HL-60/S4 treated with phorbol 12-myristate 13-acetate at 8.2 ng/mL for 4 days and 3 days (cell line): ENCODE data around the gene HLA-DRB5.
"Not testable (repeated sequence)": the region's sequence is repeated elsewhere in the genome, so short reads cannot be mapped to it uniquely, and the experiment has no call there.

Experiments
- in situ Hi-C: fragments of 300-500 bp; cut with MboI; formaldehyde crosslinking; loops from 2 replicates; pipeline ENCODE4 v1.15.0; 2022; ENCODE audit warnings: low sequenced_read_pairs

HLA-DRB5 gene

DNA sequence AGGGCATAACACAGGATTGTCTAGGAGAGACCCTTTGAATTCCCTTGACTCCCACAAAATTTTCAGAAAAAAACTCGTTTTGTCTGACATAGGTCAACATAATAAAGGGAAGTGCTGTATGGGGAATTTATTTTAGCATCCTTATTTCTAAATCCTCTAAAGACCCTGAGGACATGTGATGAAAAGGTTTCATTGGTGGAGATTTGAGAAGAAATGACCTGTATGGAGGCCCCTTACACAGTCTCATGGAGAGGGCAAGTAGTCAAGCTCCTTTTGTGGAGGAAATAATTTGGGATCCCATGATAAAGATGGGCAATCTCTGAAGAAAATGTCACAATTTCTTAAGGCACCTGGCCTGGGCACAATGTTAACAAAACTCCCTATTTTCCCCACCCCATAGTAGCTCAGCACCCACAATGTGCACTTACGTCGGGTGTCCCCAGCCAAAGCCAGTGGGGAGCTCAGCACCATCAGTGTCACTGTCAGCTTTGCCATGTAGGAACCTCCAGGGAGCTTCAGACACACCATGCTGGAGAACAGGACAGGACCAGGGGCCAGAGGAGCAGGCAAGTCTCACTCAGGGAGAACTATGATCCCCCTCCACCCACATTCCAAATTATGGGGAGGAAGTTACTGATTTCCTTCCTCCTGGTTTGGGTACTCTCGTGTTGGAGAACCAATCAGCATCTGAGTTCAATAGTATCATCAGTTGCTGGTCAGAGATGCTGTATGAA, at the start of gene HLA-DRB5:
Gene HLA-DRB5 (minus strand): TSS at position 591 of the 734 bp plus-strand sequence. CDS start 63 bp downstream, at position 528.
- in situ Hi-C loops: no loop called here

DNA sequence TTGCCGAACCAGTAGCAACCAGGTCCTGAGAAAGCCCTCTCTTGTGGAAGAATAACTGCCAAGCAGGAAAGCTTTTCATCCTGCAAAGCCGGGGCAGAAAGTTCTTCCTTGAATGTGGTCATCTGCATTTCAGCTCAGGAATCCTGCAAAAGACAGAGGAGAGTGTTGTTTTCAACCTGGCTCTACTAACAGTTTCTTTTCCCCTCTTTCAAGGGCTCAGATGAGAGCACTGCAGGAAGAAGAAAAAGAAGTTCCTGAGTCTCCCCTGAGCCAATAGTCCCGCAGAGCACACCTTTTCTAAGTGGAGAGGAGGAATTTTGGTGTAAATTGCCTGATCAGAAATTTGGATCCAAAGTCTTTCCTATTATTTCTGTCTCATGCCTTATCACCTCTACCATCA, 48.9 kb upstream of the HLA-DRB5 start:
- in situ Hi-C loops: loop anchor here (10.0 kb wide), 1 partner anchor 64 kb away; no protein-coding TSS in a partner anchor

DNA sequence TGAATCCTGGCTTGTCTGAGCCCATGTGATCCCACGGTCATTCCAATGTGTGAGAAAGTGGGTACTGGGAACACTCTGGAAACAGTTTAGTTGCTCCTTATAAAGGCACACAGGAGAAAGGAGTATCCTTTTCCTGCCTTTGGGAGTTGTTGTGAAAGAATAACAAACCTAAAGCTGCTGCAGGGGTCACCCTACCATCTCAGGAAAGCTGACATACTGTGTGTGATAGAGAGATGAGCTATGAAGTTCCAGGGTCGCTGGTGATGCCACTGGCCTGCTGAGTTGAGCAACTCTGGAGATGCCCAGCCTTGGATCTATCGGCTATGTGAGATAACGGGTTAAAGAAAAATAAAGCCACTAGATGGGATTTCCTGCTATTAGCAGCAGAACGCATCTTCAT, 47.4 kb upstream of the HLA-DRB5 start:
- in situ Hi-C loops: loop anchor here (10.0 kb wide), 1 partner anchor 63 kb away; no protein-coding TSS in a partner anchor

DNA sequence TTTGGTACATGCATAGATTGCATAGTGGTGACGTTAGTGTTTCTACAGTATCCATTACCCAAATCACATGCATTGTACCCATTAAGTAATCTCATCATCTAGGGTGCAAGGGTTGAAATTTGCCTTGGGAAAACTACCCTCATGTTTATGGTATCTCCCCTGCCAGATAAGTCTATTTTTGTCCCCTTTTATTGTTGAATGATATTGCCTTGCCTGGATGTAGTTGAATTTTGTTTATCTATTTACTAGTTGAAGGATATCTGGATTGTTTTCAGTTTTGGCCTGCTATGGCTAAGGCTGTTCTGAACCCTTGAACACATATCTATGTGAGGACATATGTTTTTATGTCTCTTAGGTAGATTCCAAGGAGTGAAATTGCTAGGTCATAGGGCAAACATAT, 46.2 kb upstream of the HLA-DRB5 start:
- in situ Hi-C loops: loop anchor here (10.0 kb wide), 1 partner anchor 61 kb away; no protein-coding TSS in a partner anchor

DNA sequence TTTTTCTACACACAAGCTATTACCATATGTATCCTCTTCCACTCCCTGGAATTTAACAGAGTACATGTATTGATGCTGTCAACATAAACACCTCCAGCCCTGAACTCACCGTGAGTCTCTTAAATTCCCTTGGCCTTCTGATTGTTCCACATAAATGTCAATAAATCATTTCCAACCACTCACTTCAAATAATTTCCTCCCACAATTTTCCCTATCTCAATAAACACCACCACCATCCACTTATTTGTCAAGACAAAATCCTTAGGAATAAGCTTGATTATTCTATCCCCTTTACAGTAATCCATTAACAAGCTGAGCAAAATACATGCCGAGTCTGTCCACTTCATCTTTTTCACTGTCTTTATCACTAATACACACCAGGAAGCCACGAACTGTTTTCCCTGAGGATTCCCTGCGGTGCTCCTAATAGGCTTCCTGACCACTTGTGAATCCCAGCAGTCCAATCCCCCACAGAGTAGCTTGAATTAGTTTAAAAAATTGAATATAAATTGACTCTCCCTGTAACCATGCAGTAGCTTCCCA, 40.3 kb upstream of the HLA-DRB5 start:
- in situ Hi-C loops: loop anchor here (10.0 kb wide), 1 partner anchor 56 kb away; no protein-coding TSS in a partner anchor

DNA sequence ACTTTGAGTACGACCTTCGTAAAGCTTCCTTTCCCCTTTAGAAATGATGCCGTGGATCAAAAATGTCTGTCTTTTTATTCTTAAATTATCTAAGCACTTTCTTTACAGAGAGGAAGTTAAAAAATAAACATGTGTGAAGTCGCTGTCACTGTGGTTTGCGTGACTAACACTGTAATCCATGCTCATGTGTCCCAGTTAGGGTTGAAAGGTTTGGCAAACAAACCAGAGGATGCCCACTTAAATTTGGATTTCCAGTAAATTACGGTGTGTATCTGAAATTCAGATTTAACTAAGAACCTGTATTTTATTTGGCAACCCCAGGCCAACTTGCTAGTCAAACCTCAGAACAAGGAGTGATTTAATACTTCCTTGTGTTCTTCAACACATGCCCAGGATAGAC, 38.5 kb upstream of the HLA-DRB5 start:
- in situ Hi-C loops: no loop called here

DNA sequence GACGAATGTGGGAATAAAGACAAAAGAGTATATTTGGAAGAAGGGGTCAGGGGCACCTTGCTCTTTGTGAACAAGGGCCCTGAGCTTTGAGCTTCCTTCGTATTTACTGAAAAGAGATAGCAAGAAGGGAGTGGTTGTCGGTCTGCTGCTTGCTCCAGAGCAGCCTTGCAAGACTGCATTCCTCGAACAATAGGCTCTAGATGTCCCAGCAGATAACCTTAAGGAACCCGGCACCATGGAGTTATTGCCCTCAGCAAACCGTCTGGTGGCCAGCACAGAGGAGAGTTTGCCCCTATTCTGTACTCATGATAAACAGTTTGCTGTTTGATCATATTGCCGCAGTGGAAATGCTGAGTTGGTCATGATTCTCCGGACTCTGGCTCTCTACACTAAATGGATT, 36.9 kb upstream of the HLA-DRB5 start:
- in situ Hi-C loops: no loop called here

DNA sequence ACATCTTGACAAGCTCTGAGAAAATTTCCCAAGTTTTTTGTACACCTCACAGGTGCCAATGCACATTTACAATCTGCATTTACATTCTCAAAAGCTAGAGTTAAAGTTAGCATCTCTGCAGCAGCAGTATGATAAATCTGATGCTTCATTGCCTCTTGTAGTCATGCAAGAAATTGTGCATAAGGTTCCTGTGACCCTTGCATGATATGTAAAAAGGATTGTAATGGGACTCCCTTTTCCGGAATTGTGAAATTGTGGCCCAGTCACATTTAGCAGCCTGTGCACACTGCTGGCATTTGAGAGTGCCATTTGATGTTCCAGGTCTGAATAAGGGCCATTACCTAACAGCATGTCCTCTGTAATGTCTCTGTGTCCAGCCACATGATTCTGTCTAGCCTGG, 35.4 kb upstream of the HLA-DRB5 start:
- in situ Hi-C loops: no loop called here

DNA sequence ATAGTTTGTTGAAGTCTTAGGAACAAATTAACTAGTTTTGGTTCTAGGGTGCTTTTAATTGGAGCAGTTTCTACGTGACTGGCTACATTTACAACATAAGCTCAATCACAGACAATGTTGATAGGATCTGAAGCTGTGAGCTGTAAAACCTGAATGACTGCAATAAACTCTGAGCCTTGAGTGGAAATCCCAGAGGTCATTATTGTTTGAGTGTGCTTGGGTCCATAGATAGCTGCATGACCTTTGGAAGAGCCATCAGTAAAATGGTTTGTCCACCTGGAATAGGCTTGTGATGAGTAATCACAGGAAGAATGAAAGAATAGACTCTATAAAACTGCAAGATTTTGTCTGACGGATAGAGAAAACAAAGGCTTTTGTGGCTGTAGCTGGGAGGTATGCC, 32.9 kb upstream of the HLA-DRB5 start:
- in situ Hi-C loops: no loop called here

DNA sequence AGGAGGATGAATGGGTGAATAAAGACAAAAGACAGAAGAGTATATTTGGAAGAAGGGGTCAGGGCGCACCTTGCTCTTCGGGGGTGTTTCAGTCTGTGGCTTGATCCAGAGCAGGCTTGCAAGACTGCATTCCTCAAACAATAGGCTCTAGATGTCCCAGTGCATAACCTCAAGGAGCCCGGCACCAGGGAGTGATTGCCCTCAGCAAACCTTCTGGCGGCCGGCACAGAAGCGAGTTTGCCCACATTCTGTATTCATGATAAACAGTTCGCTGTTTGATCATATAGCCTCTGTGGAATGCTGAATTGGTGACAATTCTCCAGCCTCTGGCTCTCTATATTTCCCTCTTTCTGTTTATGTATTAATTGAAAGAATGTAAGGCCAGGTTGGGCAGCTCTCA, 29.7 kb upstream of the HLA-DRB5 start:
- in situ Hi-C loops: no loop called here

DNA sequence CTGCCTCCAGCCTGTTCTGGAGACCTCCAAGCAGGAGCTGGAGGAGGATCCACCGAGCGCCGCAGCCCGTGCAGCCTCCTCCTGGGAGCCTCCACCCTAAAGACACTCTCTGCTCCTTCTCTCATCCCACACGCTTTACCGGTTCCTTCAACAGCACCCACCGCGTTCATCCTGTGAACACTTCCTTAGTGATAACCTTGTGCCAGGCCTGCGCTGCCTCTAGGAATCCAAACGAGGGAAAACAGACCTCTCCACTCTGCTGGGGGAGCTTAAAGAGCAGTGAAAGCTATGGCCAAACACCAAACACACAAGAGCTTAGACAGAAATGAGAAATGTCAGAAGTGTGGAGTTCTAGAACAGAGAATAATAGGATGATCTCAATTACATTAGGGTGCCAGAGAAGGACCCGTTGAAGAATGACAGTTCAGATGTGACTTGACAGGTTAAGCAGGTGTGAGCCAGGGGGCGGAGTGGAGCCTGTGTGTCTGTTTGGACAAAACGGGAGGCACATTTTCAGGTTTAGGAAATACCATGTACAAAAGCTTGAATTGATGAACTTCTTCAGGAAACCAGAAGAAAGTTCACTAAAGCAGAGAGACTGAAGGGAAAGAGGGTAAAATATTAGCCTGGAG, 28.5 kb upstream of the HLA-DRB5 start:
- in situ Hi-C loops: no loop called here

DNA sequence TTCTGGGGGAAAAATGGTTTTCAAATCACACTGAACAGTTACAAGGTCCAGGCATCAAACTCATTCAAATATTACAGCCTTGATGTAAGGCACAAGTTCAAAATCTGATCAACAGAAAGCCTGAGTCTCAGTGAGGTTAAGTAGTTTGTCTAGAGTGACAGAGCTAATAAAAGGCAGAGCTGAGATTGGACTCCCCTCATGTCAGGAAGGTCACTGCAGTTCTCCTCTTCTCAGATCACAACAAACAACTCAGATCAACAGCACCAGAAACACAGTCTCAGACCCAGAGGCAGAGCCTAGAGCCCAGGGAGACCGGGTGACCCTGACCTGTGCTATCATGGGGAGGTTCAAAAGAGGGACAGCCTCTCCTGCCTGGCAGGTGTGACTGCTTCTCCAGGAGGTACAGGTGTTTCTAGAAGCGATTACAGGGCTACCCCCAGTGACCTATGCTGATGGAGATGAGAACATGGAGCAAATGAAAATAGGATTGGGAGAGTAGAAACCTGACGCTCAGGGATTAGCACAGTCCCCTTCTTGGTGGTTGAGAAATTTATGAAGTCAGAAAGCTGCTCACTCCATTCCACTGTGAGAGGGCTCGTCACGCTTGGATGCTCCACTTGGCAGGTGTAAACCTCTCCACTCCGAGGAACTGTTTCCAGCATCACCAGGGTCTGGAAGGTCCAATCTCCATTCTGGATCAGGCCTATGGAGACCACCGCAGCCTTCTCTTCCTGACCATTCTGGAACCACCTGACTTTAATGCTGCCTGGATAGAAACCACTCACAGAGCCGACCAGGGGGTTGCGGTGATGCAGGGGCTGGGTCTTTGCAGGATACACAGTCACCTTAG, 24.3 kb upstream of the HLA-DRB5 start:
- in situ Hi-C loops: no loop called here

DNA sequence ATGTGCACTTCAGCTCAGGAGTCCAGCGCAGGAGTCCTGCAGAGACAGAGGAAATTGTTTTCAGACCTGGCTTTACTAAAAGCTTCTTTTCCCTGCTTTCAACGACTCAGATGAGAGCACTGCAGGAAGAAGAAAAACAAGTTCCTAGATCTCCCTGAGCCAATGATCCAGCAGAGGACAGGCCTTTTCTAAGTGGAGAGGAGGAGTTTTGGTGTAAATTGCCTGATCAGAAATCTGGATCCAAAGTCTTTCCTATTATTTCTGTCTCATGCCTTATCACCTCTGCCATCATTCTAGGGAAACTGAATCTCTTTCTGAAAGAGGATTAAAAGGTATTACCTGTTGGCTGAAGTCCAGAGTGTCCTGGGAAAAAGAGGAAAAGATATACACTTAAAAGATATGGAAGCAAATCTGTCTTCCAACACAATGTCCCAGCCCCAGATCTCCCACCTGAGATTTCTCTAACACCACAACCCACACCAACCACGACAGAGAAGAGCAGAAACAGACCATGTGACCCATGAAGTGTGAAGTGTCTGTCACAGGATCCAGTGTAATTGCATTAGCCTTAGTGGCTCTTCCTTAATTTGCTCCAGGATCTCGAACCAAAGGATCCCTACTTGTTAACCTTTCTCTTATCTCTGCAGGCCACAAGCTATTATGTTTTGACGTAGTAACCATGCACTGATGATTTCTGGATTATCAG, 23.1 kb upstream of the HLA-DRB5 start:
- in situ Hi-C loops: no loop called here

DNA sequence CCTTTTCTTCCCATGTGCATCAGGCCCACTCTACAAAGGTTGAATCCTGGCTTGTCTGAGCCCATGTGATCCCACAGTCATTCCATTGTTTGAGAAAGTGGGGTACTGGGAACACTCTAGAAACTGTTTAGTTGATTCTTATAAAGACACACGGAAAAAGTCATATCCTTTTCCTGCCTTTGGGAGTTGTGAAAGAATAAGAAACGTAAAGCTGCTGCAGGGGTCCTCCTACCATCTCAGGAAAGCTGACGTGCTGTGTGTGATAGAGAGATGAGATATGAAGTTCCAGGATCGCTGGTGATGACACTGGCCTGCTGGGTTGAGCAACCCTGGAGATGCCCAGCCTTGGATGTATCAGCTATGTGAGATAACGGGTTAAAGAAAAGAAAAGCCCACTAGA, 21.3 kb upstream of the HLA-DRB5 start:
- in situ Hi-C loops: no loop called here

DNA sequence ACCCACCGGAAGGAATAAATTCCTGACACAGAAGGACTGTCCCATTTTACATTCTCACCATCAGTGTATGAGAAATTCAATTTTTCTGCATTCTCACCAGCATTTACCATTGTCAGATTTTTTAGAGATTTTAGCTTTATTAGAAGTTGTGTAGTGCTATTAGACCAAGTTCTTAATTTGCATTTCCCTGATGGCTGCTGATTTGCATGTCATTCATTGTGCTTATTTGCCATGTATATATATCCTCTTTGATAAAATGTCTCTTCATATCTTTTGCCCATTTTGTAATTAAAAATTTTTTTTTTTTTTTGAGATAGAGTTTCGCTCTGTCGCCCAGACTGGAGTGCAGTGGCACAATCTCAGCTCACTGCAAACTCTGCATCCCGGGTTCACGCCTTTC, 9.8 kb upstream of the HLA-DRB5 start:
- in situ Hi-C loops: no loop called here

DNA sequence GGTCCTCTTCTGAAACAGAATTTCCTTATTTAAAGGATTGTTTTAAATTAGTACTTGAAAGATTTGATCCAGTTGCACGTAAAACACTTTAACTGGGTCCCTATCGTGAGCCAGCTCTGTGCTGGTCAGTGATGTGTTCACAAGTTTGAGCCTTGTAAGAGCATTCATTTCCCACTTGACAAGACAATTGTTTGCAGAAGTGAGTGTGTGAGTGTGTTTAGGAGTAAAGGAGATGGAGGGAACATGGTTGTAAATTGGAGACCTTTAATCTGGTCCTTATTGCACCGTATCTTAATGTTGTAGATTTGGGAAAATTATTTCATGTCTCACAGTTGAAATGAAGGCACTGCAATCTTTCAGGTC, 325 bp upstream of the HLA-DRB5 start:
- in situ Hi-C loops: not testable (repeated sequence)

DNA sequence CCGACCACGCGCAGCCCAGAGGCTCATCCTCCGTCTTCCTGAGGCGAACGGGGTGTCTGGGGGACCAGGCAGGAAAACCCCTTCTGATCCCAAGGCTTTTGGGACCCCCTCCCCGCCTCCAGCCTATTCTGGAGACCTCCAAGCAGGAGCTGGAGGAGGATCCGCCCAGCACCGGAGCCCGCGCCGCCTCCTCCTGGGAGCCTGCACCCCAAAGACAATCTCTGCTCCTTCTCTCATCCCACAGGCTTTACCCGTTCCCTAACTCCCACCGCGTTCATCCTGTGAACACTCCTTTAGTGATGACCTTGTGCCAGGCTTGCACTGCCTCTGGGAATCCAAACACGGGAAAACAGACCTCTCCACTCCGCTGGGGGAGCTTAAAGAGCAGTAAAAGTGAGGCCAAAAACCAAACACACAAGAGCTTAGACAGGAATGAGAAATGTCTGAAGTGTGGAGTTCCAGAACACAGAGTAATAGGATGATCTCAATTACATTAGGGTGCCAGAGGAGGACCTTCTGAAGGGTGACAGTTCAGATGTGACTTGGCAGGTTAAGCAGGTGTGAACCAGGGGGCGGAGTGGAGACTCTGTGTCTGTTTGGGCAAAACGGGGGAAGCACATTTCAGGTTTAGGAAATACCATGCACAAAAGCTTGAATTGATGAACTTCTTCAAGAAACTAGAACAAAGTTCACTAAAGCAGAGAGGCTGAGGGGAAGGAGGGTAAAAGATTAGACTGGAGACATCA, 7.6 kb downstream of the HLA-DRB5 start:
- in situ Hi-C loops: no loop called here

DNA sequence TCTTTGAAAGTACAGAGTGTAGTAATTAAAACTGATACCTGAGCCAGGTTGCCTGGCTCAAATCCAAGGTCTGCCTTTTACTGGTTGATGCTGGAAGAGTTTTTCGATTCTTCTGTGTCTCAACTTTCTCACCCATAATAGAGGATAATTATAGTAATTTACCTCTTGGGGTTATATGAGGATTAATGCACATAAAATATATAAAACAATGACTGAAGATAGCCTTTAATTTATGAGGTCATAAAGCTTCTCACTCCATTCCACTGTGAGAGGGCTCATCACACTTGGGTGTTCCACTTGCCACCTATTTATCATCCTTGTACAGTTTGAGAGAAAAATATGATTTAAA, 10.2 kb downstream of the HLA-DRB5 start:
- in situ Hi-C loops: loop anchor here (10.0 kb wide), 1 partner anchor 55 kb away; no protein-coding TSS in a partner anchor

DNA sequence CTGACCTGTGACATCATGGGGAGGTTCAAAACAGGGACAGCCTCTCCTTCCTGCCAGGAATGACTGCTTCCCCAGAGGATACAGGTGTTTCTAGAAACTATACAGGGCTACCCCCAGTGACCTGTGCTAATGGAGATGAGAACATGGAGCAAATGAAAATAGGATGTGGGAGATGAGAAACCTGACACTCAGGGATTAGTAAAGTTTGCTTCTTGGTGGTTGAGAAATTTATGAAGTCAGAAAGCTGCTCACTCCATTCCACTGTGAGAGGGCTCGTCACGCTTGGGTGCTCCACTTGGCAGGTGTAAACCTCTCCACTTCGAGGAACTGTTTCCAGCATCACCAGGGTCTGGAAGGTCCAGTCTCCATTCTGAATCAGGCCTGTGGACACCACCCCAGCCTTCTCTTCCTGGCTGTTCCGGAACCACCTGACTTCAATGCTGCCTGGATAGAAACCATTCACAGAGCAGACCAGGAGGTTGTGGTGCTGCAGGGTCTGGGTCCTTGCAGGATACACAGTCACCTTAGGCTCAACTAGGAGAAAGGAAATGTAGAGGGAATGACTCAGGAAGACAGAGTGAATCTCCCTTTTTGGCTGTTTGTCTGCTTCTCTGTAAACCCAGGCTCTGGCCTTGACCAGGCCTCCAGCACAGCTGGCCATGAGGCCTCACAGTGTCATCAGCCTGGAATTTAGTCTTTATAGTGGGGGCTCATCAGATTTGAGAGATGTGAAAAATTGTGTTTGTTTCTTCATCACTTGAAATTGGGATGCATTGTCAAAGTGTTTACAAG, 10.8 kb downstream of the HLA-DRB5 start:
- in situ Hi-C loops: loop anchor here (10.0 kb wide), 1 partner anchor 55 kb away; no protein-coding TSS in a partner anchor
